H1 (cell line): Measurements from ENCODE around the gene SEPTIN5.

ENCODE experiments used
- BRCA1 ChIP-seq: IDR thresholded peaks from 2 replicates; pipeline ENCODE4 v1.6.1; 2012; ENCODE audit warnings: low read depth, low read length, improper control_type of control experiment
- EGR1 ChIP-seq: IDR thresholded peaks from 2 replicates; pipeline ENCODE4 v1.6.1; 2011; ENCODE audit warnings: low read depth, low read length, borderline replicate concordance
- HDAC2 ChIP-seq, 2 experiments: fragments of 300-600 bp in 1 of 2; sonication (generic) in 1 of 2; IDR thresholded peaks; 2 replicates each; pipeline ENCODE4 v1.6.1; 2011 to 2012; ENCODE audit warnings: low read depth in 2 of 2, low read length in 2 of 2, mild to moderate bottlenecking in 2 of 2, moderate library complexity in 2 of 2, borderline replicate concordance in 1 of 2, inconsistent platforms in 1 of 2
- JUN ChIP-seq: IDR thresholded peaks from 2 replicates; pipeline ENCODE4 v1.6.1; 2011; ENCODE audit warnings: low read depth, mild to moderate bottlenecking, improper control_type of control experiment, low read length
- JUND ChIP-seq: IDR thresholded peaks from 2 replicates; pipeline ENCODE4 v1.6.1; 2011; ENCODE audit warnings: mild to moderate bottlenecking, improper control_type of control experiment, low read length
- TF ChIP-seq, protein P1 (sequence below), 3 experiments: IDR thresholded peaks; 1 replicate in 2 of 3; 2 replicates in 1 of 3; pipeline versions ENCODE4 v1.5.1 to v1.6.1; 2011; ENCODE audit warnings: low read length in 3 of 3, mild to moderate bottlenecking in 3 of 3, inconsistent platforms in 2 of 3, low read depth in 1 of 3, moderate library complexity in 1 of 3; ENCODE audit not compliant: insufficient read depth in 1 of 3; ENCODE audit errors: control extremely low read depth in 1 of 3

DNA sequence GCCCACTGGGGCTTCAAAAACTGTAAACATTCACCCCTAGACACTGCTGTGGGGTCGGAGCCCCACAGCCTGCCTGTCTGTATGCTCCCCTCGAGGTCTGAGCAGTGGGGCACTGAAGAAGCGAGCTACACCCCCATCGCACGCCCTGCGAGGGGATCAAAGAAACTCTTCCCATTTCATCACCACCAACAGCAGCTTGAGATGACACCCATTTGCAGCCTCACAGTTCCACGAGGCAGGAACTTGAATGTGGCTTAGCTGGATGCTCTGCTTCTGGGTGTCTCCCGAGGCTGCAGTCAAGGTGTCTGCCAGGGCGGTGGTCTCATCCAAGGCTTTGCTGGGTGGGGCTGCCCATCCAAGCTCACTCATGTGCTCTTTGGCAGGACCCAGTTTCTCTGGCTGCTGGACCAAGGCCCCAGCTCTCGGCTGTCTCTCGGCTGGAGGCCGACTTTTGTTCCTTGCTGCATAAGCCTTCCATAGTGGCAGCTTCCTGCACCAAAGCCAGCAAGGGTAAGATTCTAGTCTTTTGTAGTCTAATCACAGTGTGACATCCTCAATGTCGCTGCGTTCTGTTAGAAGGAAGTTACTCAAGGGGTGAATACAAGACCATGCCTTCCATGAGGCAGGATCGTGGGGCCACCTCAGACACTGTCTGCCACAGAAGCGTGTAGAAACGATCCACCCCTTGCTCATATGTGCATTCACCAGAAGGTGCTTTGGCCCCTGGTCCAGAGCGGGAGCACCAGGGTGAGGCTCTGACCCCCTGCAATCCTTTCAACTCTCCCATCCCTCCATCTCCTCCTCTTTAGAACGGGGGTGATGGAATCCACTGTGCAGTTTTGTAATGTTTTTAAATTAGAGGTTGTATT lies 46.2 kb upstream of the SEPTIN5 start:
- no peak for TF ChIP-seq JUND
- TF ChIP-seq, protein P1, sequence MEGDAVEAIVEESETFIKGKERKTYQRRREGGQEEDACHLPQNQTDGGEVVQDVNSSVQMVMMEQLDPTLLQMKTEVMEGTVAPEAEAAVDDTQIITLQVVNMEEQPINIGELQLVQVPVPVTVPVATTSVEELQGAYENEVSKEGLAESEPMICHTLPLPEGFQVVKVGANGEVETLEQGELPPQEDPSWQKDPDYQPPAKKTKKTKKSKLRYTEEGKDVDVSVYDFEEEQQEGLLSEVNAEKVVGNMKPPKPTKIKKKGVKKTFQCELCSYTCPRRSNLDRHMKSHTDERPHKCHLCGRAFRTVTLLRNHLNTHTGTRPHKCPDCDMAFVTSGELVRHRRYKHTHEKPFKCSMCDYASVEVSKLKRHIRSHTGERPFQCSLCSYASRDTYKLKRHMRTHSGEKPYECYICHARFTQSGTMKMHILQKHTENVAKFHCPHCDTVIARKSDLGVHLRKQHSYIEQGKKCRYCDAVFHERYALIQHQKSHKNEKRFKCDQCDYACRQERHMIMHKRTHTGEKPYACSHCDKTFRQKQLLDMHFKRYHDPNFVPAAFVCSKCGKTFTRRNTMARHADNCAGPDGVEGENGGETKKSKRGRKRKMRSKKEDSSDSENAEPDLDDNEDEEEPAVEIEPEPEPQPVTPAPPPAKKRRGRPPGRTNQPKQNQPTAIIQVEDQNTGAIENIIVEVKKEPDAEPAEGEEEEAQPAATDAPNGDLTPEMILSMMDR (IDR thresholded peaks at IDR 0.05; ENCODE audit: control extremely low read depth in 1 of 3, insufficient read depth in 1 of 3, low read depth in 1 of 3, low read length in 3 of 3), result no peak
- no peak for TF ChIP-seq EGR1
- TF ChIP-seq HDAC2 (IDR thresholded peaks at IDR 0.05; ENCODE audit: borderline replicate concordance in 1 of 2, low read depth in 2 of 2, low read length in 2 of 2), result no peak
- no peak for TF ChIP-seq JUN
- TF ChIP-seq BRCA1, result no peak
